ELF-1 (cell line): ENCODE data around the gene SRCIN1.
A peak's percentile ranks its signal among the peaks of the same experiment; 100 is the strongest.

Source experiments
- DNase-seq: peaks from one replicate; pipeline ENCODE4 v3.0.0-alpha.2; 2016; ENCODE audit warnings: low read depth, low spot score

SRCIN1 gene

GRCh38 chr17:38600906-38601305 is 4.8 kb downstream of the SRCIN1 start:
- DNase-seq, result peak; percentile 70

GRCh38 chr17:38600416-38600815 is 5.3 kb downstream of the SRCIN1 start:
- DNase-seq, result no peak

- DNase-seq, result no peak
Measured at GRCh38 chr17:38599398-38599856, 6.3 kb downstream of the SRCIN1 start.

GRCh38 chr17:38598995-38599394 is 6.8 kb downstream of the SRCIN1 start:
- DNase-seq, result no peak

- peak; percentile 96 for DNase-seq
Measured at GRCh38 chr17:38598536-38598935, 7.2 kb downstream of the SRCIN1 start.

GRCh38 chr17:38597375-38597774 is 8.4 kb downstream of the SRCIN1 start:
- DNase-seq, result no peak

GRCh38 chr17:38596651-38597050 is 9.1 kb downstream of the SRCIN1 start:
- no peak for DNase-seq

GRCh38 chr17:38595892-38596291 is 9.9 kb downstream of the SRCIN1 start:
- no peak for DNase-seq

GRCh38 chr17:38594152-38594551 is 11.6 kb downstream of the SRCIN1 start:
- no peak for DNase-seq

GRCh38 chr17:38592487-38592886 is 13.3 kb downstream of the SRCIN1 start:
- DNase-seq, result no peak

GRCh38 chr17:38591759-38592241 is 14.0 kb downstream of the SRCIN1 start:
- no peak for DNase-seq

- peak; percentile 80 for DNase-seq
Measured at GRCh38 chr17:38590988-38591758, 14.6 kb downstream of the SRCIN1 start.

GRCh38 chr17:38589462-38590114 is 16.2 kb downstream of the SRCIN1 start:
- no peak for DNase-seq

GRCh38 chr17:38588788-38589174 is 17.0 kb downstream of the SRCIN1 start:
- no peak for DNase-seq

- no peak for DNase-seq
Measured at GRCh38 chr17:38587947-38588787, 17.6 kb downstream of the SRCIN1 start.

GRCh38 chr17:38587203-38587602 is 18.5 kb downstream of the SRCIN1 start:
- DNase-seq, result no peak

GRCh38 chr17:38586788-38587187 is 19.0 kb downstream of the SRCIN1 start:
- DNase-seq, result no peak

- no peak for DNase-seq
Measured at GRCh38 chr17:38585918-38586529, 19.7 kb downstream of the SRCIN1 start.

- peak; percentile 73 for DNase-seq
Measured at GRCh38 chr17:38585056-38585917, 20.5 kb downstream of the SRCIN1 start.

GRCh38 chr17:38584350-38584925 is 21.3 kb downstream of the SRCIN1 start:
- DNase-seq, result peak; percentile 79
